Left cardiac atrium (tissue), 4 donors: Measurements from ENCODE around the gene CDC42SE2. TPM values are rescaled to one million over a fixed set of nuclear protein-coding genes. Genes with fewer than 3 reads are reported as not detected.

Source experiments
- ATAC-seq, 2 donors: fragments of 200-7000 bp; cut with Tn5 transposase; one replicate each; pipeline ENCODE4 v1.9.1; 2020; ENCODE audit warnings: mild to moderate bottlenecking in 2 of 2, moderate library complexity in 2 of 2
- DNase-seq: peaks from one replicate; pipeline ENCODE4 v3.0.0-alpha.2; 2020
- intact Hi-C, 2 donors: fragments of 100-400 bp; cut with DNase I; formaldehyde crosslinking; loops; one replicate each; pipeline versions ENCODE4 v1.14.1 to v1.15.1; 2022 to 2023
- total RNA-seq, 2 donors: library from RNA; stranded (reverse); fragmentation: NEBNext Ultra II Directional; extraction: Animal tissue kit (Norgen Biotek cat#: 25700); gene quantifications; one replicate each; pipeline ENCODE4 v1.2.1, GENCODE V29; 2021
- donor health status: DM: no; HTN: yes; CAD: no.
- donor health status: DM: no; HTN: yes; CAD: no; lungs with severe emphysema.
- donor health status: DM: yes; HTN: yes; CAD: no.
- donor health status: Dilated cardiomyopathy.

The CDC42SE2 gene
- total RNA-seq, 2 donors from 2014 or later = 12.8 to 15.4 TPM

- ATAC-seq = no peak
- intact Hi-C loops = no loop called here
- no peak for DNase-seq
These were observed 90.1 kb downstream of the CDC42SE2 start for GRCh38 chr5:131353991-131354390.

- intact Hi-C loops = no loop called here
- ATAC-seq (no peak), DNase-seq (no peak)
These were observed 92.2 kb downstream of the CDC42SE2 start for GRCh38 chr5:131355971-131356528.

- intact Hi-C loops = no loop called here
- no peak for ATAC-seq
These were observed 92.8 kb downstream of the CDC42SE2 start for GRCh38 chr5:131356619-131357018.

GRCh38 chr5:131357739-131358561, 94.1 kb downstream of the CDC42SE2 start:
- DNase-seq = no peak
- intact Hi-C loops = no loop called here
- no peak for ATAC-seq

More at GRCh38 chr5:131356619-131357018, 92.8 kb downstream of the CDC42SE2 start:
- no peak for DNase-seq

- no peak for DNase-seq
- intact Hi-C loops = no loop called here
These were observed 97.9 kb downstream of the CDC42SE2 start for GRCh38 chr5:131361677-131362315.

GRCh38 chr5:131363811-131364506, 100.1 kb downstream of the CDC42SE2 start:
- ATAC-seq (no peak), DNase-seq (no peak)
- intact Hi-C loops = no loop called here

More at GRCh38 chr5:131361677-131362315, 97.9 kb downstream of the CDC42SE2 start:
- no peak for ATAC-seq

GRCh38 chr5:131364507-131365050, 100.7 kb downstream of the CDC42SE2 start:
- ATAC-seq = no peak
- intact Hi-C loops = no loop called here
- DNase-seq = no peak

- no peak for DNase-seq
- intact Hi-C loops = no loop called here
- no peak for ATAC-seq
These were observed 102.6 kb downstream of the CDC42SE2 start for GRCh38 chr5:131366428-131366827.

- intact Hi-C loops = no loop called here
- ATAC-seq = no peak
- DNase-seq = no peak
These were observed 103.5 kb downstream of the CDC42SE2 start for GRCh38 chr5:131367219-131367860.

GRCh38 chr5:131368866-131369265, 105.0 kb downstream of the CDC42SE2 start:
- no peak for ATAC-seq
- intact Hi-C loops = no loop called here

GRCh38 chr5:131369558-131369957, 105.7 kb downstream of the CDC42SE2 start:
- intact Hi-C loops = no loop called here
- DNase-seq = no peak
- ATAC-seq = no peak

More at GRCh38 chr5:131368866-131369265, 105.0 kb downstream of the CDC42SE2 start:
- no peak for DNase-seq

- ATAC-seq (no peak), DNase-seq (no peak)
- intact Hi-C loops = no loop called here
These were observed 108.0 kb downstream of the CDC42SE2 start for GRCh38 chr5:131371835-131372234.

GRCh38 chr5:131373265-131373664, 109.4 kb downstream of the CDC42SE2 start:
- ATAC-seq = no peak
- intact Hi-C loops = no loop called here
- DNase-seq = no peak

GRCh38 chr5:131375351-131375750, 111.5 kb downstream of the CDC42SE2 start:
- intact Hi-C loops = no loop called here

GRCh38 chr5:131377346-131377745, 113.5 kb downstream of the CDC42SE2 start:
- ATAC-seq (no peak), DNase-seq (no peak)
- intact Hi-C loops = no loop called here

More at GRCh38 chr5:131375351-131375750, 111.5 kb downstream of the CDC42SE2 start:
- ATAC-seq (no peak), DNase-seq (no peak)

GRCh38 chr5:131377785-131378325, 114.0 kb downstream of the CDC42SE2 start:
- DNase-seq (no peak), ATAC-seq (no peak)
- intact Hi-C loops = no loop called here

GRCh38 chr5:131378721-131379541, 115.1 kb downstream of the CDC42SE2 start:
- no peak for ATAC-seq
- intact Hi-C loops = no loop called here
- DNase-seq = no peak

- no peak for DNase-seq
- peak; percentile 69 to 73 for ATAC-seq
- intact Hi-C loops = no loop called here
These were observed 115.9 kb downstream of the CDC42SE2 start for GRCh38 chr5:131379723-131380122.
